Activated T-cell treated with anti-CD3 and anti-CD28 coated beads for 48 hours (primary cell): Measurements from ENCODE around the gene MBOAT7.
A peak's percentile ranks its signal among the peaks of the same experiment; 100 is the strongest.

Experiments used
- DNase-seq: peaks from one replicate; pipeline ENCODE4 v3.0.0-alpha.2; 2020; ENCODE audit warnings: low read depth

MBOAT7 gene

GRCh38 chr19:54138489-54139256 lies 50.7 kb downstream of the MBOAT7 start:
- DNase-seq: no peak

GRCh38 chr19:54137699-54138488 lies 51.5 kb downstream of the MBOAT7 start, which contains the start of gene CNOT3:
Gene CNOT3 (plus strand): TSS chr19:54137762. CDS start chr19:54142979, 5,217 bp downstream.
- no peak for DNase-seq

DNA sequence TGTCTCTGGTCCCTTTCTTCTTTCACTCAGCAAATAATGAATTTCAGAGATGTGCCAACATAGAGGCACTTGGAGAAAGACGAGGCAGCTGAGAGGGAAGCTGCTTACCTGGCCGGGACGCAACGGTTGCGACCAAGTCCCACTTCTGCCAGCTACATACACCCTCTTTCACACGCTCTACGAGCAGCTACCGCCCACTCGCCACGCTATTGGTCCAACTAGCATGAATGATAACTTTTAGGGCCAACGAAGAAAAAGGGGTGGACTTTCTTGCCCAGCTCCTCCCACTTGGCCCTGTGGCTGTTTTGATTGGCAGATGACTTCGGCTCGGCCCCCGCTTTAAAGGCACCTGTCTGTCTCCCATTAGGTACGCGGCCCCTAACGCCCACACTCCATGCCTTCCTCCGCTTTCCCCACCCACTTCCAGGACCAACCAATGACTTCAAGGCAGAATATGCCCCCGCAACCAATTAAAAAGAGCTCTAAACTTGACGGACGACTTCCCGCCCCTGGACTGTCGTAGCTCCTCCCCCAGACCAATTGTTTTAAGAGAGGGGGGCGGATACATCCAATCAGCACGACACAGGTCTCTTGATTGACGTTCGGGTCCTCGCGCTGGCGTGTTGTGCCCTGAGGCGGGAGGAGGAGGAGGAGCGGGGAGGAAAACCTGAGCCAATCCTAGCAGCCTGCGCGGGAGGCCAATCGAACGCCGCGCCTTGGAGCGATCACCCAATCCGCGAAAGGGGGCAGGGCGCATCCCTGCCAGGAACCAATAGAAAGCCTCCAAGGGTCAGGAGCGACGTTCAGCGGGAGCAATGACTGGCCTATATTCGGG lies 52.3 kb downstream of the MBOAT7 start:
- peak; percentile 98 for DNase-seq

GRCh38 chr19:54136086-54136863 lies 53.1 kb downstream of the MBOAT7 start:
- DNase-seq: no peak

- no peak for DNase-seq
Observed at GRCh38 chr19:54133957-54134590, 55.3 kb downstream of the MBOAT7 start.

- no peak for DNase-seq
Observed at GRCh38 chr19:54133312-54133956, 55.9 kb downstream of the MBOAT7 start.

DNA sequence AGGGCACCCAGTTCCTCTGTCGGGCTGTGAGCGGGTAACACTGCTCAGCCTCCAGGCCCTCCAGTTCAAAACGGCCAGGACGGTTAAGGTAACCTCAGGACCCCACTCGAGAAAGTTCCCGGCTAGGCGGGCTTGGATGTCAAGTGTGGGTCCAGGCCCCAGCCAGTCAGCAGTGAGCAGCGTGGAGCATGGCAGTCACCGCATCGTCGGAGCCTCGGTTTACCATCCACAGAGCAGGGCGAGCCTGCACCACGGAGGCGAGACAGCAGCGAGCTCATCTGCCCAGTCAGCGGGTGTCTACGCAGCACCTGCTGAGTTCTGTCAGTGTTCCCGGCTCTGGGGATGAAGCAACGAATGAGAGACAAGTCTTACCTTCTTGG lies 59.8 kb downstream of the MBOAT7 start:
- no peak for DNase-seq

- no peak for DNase-seq
Observed at GRCh38 chr19:54128796-54129616, 60.4 kb downstream of the MBOAT7 start.

DNA sequence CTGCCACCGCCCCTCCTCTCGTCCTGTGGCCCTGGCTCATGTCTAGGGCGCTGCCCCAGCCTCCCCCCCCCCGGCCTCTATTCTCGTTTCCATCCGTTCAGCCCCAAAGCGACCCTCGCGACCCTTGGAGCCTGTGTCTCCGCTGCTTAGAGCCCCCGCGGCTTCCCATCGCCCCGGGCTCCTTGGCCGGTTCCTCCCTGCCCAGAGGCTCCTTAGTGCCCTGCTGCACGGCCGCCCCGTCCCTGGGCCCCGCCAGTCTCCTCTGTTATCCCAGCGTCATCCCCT lies 61.0 kb downstream of the MBOAT7 start:
- no peak for DNase-seq

GRCh38 chr19:54127688-54128440 lies 61.5 kb downstream of the MBOAT7 start:
- no peak for DNase-seq

- DNase-seq: no peak
Observed at GRCh38 chr19:54125713-54126112, 63.7 kb downstream of the MBOAT7 start.

DNA sequence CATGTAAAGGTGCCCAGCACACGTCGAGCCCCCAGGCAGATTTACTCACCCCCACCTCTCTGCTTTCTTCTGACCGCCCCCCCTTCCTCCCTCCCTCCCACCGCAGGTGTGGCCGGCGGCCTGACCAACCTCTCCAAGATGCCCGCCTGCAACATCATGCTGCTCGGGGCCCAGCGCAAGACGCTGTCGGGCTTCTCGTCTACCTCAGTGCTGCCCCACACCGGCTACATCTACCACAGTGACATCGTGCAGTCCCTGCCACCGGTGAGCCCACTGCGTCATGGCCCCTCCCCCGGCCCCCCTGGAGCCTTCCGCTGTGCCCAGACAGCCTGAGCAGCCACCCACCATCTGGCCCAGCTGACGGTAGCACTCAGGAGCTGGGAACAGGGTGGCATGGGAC lies 65.0 kb downstream of the MBOAT7 start:
- DNase-seq: no peak

- DNase-seq: no peak
Observed at GRCh38 chr19:54123682-54124081, 65.7 kb downstream of the MBOAT7 start.
